Endothelial cell of umbilical vein (primary cell): Measurements from ENCODE around the gene CRIM1. TPM values are rescaled to one million over a fixed set of nuclear protein-coding genes. Genes with fewer than 3 reads are reported as not detected.
A peak's percentile ranks its signal among the peaks of the same experiment; 100 is the strongest.

Source experiments
- BruUV-seq: library from RNA; stranded (reverse); fragments of 400-500 nt; replicated peaks from 2 replicates; lab custom pipeline; 2021; lab: Mats Ljungman, UMichigan
- CTCF ChIA-PET: fragments of 300-600, 350-600 bp; sonication (Branson Sonifier 250); formaldehyde crosslinking; loops from one replicate; lab custom pipeline; 2021; ENCODE audit warnings: antibody characterized with exemption, inconsistent platforms; lab: Charles Lee
- POLR2A ChIA-PET: fragments of 300-600, 350-600 bp; sonication (Branson Sonifier 250); formaldehyde crosslinking; loops from one replicate; lab custom pipeline; 2021; ENCODE audit warnings: antibody characterized with exemption, inconsistent platforms; lab: Charles Lee
- DNase-seq: peaks from one replicate; pipeline ENCODE4 v3.0.0-alpha.2; 2011; ENCODE audit warnings: low read depth, low spot score
- FAIRE-seq: peaks from 2 replicates; lab custom pipeline; 2011; peaks lifted over from hg19 to GRCh38; lab: Jason Lieb, UNC
- H2AFZ ChIP-seq: 2 replicates; pipeline ENCODE4 v1.6.0; 2012; ENCODE audit warnings: low read depth, low read length, control low read depth, inconsistent platforms
- H3K27ac ChIP-seq: 2 replicates; pipeline ENCODE4 v1.5.1; 2011; ENCODE audit warnings: low read depth, mild to moderate bottlenecking, control low read depth, low read length, moderate library complexity; ENCODE audit not compliant: insufficient read depth
- H3K27me3 ChIP-seq, 2 experiments: 2 replicates each; pipeline versions ENCODE4 v1.6.0 to v1.6.1; 2011; ENCODE audit warnings: low read length in 2 of 2, mixed read lengths in 1 of 2; ENCODE audit not compliant: control insufficient read depth in 2 of 2, insufficient read depth in 2 of 2
- H3K36me3 ChIP-seq, 2 experiments: 2 replicates in 1 of 2; 3 replicates in 1 of 2; pipeline ENCODE4 v1.5.1; 2011; ENCODE audit warnings: low read length in 2 of 2, mild to moderate bottlenecking in 1 of 2, moderate library complexity in 1 of 2; ENCODE audit not compliant: control insufficient read depth in 2 of 2, insufficient read depth in 2 of 2; ENCODE audit errors: extremely low read depth in 1 of 2
- H3K4me1 ChIP-seq: 3 replicates; pipeline ENCODE4 v1.5.1; 2011; ENCODE audit warnings: mild to moderate bottlenecking, low read length; ENCODE audit not compliant: control insufficient read depth, insufficient read depth; ENCODE audit errors: extremely low read depth
- H3K4me2 ChIP-seq: 2 replicates; pipeline ENCODE4 v1.6.1; 2011; ENCODE audit warnings: low read length, control low read depth, mixed read lengths; ENCODE audit not compliant: insufficient read depth
- H3K4me3 ChIP-seq, 3 experiments: fragments of 200-600 bp in 1 of 3; sonication (generic), shearing (Covaris generic) in 1 of 3; replicated peaks in 1 of 3; 2 replicates each; pipeline ENCODE4 v1.5.1; 2011 to 2016; ENCODE audit warnings: control low read depth in 3 of 3, low read length in 3 of 3, mild to moderate bottlenecking in 2 of 3, inconsistent platforms in 1 of 3, low read depth in 1 of 3, moderate library complexity in 1 of 3; ENCODE audit not compliant: insufficient read depth in 1 of 3
- H3K79me2 ChIP-seq: 2 replicates; pipeline ENCODE4 v1.6.0; 2012; ENCODE audit warnings: low read length, inconsistent platforms; ENCODE audit not compliant: control insufficient read depth, insufficient read depth
- H3K9ac ChIP-seq: replicated peaks from 2 replicates; pipeline ENCODE3; 2011; ENCODE audit warnings: low read length, control low read depth; ENCODE audit not compliant: insufficient read depth; ENCODE audit errors: extremely low read depth
- H3K9me1 ChIP-seq: replicated peaks from 3 replicates; pipeline ENCODE4 v1.6.0; 2011; ENCODE audit warnings: mild to moderate bottlenecking, low read length; ENCODE audit not compliant: control insufficient read depth, insufficient read depth; ENCODE audit errors: extremely low read depth
- H3K9me3 ChIP-seq: replicated peaks from 2 replicates; pipeline ENCODE4 v1.5.1; 2012; ENCODE audit warnings: low read length, inconsistent platforms; ENCODE audit not compliant: control insufficient read depth, insufficient read depth
- H4K20me1 ChIP-seq: replicated peaks from 2 replicates; pipeline ENCODE3; 2011; ENCODE audit warnings: mild to moderate bottlenecking, low read length; ENCODE audit not compliant: control insufficient read depth, insufficient read depth; ENCODE audit errors: extremely low read depth
- EZH2 ChIP-seq: IDR thresholded peaks from 2 replicates; pipeline ENCODE4 v1.6.1; 2012; ENCODE audit warnings: borderline replicate concordance, low read depth, mild to moderate bottlenecking, moderate library complexity, low read length, inconsistent platforms; ENCODE audit not compliant: severe bottlenecking
- FOS ChIP-seq: IDR thresholded peaks from 2 replicates; pipeline ENCODE4 v1.6.1; 2011; ENCODE audit warnings: mild to moderate bottlenecking, low read length, moderate library complexity, borderline replicate concordance; ENCODE audit not compliant: insufficient read depth
- GATA2 ChIP-seq: IDR thresholded peaks from 2 replicates; pipeline ENCODE4 v1.7.0; 2011; ENCODE audit warnings: low read depth, mild to moderate bottlenecking, moderate library complexity, mixed read lengths, low read length; ENCODE audit not compliant: insufficient read length, insufficient read depth
- POLR2A ChIP-seq: IDR thresholded peaks from 2 replicates; pipeline ENCODE4 v1.6.1; 2012; ENCODE audit warnings: low read depth, mild to moderate bottlenecking, control low read depth, low read length
- dilution Hi-C: fragments of 300-500 bp; cut with MboI; formaldehyde crosslinking; loops from one replicate; pipeline ENCODE4 v1.15.0; 2019; ENCODE audit warnings: low sequenced_read_pairs; ENCODE audit not compliant: extremely low pct_ligation_motif_present
- intact Hi-C: fragments of 100-400 bp; cut with micrococcal nuclease; formaldehyde crosslinking; loops from one replicate; pipeline ENCODE4 v1.10.0; 2022
- polyA plus RNA-seq, 4 experiments: library from polyadenylated mRNA; depleted of rRNA in 3 of 4; stranded (reverse) in 3 of 4; unstranded in 1 of 4; fragments of >200 nt; gene quantifications; 2 replicates each; pipeline versions ENCODE4 v1.2.1 to v1.2.3, GENCODE V29; 2011 to 2012; ENCODE audit warnings: missing spikeins in 1 of 4
- total RNA-seq: library from RNA; stranded (reverse); gene quantifications from 2 replicates; pipeline ENCODE4 v1.2.3, GENCODE V29; 2021
- TF ChIP-seq, protein P1 (sequence below): IDR thresholded peaks from 2 replicates; pipeline ENCODE4 v1.6.1; 2011; ENCODE audit not compliant: insufficient read depth, insufficient read length

The CRIM1 gene
- total and polyA plus RNA-seq, 2 donors (not counting 3 experiments of a cell fraction or from before 2014, with no cell fraction given), result 422 to 649 TPM

DNA sequence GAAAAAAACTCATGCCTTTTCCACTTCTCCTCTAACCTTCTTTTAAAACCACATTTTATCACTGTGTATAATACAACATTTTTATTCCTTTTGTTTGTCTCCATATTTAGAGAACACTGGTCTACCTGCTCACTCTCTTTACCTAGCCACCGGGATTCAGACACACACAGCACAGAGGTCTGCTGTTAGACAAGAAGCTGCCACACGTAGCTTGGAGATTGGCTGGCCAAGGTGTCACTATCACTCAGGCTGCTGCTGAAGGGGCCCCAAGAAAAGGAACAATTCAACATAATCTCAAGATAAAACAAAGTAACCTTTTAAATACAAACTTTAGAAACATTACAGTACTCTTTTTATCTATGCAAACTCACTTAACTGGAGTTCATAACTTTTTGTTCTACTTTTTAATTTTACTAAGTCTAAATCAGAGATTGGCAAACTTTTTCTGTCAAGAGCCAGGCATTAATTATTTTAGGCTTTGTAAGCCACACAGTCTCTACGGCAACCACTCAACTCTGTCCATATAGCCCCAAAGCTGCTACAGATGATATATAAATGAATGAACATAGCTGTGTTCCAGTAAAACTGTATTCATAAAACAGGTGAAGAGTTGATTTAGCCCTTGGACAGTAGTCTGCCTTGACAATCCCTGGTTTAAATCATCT lies 216.6 kb downstream of the CRIM1 start:
- peaks cover 57% of the 10 kb centered on the region for H3K4me1 ChIP-seq
- dilution Hi-C loops, result no loop called here
- H2AFZ ChIP-seq, result no peak overlapping the region
- CTCF ChIA-PET, result interaction anchor here (0.8 to 1.1 kb wide), 4 partner anchors 8 to 92 kb away, joined by 3 to 4 read pairs (median 3); no protein-coding TSS in a partner anchor
- DNase-seq (peak; percentile 32), FAIRE-seq (no peak)
- BruUV-seq, result no TSS peak
- POLR2A ChIA-PET, result interaction anchor here (0.7 to 1.0 kb wide), 2 partner anchors 11 to 23 kb away, joined by 3 read pairs; no protein-coding TSS in a partner anchor
- peaks cover 38% of the 10 kb centered on the region for H3K79me2 ChIP-seq
- H4K20me1 ChIP-seq, result no peaks in the 10 kb centered on the region
- no peaks in the 10 kb centered on the region for H3K9me1 ChIP-seq
- no peaks in the 10 kb centered on the region for H3K27me3 ChIP-seq
- TF ChIP-seq POLR2A (no peak), EZH2 (no peak)
- no peak overlapping the region for H3K4me3 ChIP-seq
- peaks cover 3 to 9% of the 10 kb centered on the region in 2 experiments for H3K36me3 ChIP-seq
- H3K9ac ChIP-seq, result no peak overlapping the region
- H3K4me2 ChIP-seq, result no peak overlapping the region
- no peaks in the 10 kb centered on the region for H3K9me3 ChIP-seq
- peak overlapping the region; percentile 20 for H3K27ac ChIP-seq
- intact Hi-C loops, result no loop called here

DNA sequence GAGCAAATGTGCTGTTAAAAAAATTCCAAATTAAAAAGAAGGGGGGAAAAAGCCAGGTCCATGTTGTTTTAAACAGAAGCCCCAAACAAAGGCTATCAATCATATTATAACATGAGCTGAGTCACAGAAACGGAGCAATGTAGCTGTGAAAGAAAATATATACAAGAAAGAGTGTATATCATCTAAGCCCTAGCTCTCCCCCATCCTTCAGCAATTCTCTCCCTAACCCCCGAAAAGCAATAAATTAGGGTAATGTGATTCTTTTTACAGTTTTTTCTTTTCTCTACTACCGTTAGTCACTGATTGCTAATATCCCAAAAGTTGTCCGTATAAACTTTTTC lies 217.1 kb downstream of the CRIM1 start:
- FAIRE-seq (no peak), DNase-seq (no peak)
- Histone ChIP-seq H2AFZ (no peak overlapping the region), H3K36me3 (peaks cover 3 to 12% of the 10 kb centered on the region in 2 experiments), H3K9me1 (no peaks in the 10 kb centered on the region), H3K4me3 (no peak overlapping the region), H3K27me3 (no peaks in the 10 kb centered on the region), H3K27ac (peak overlapping the region; percentile 20), H3K9ac (no peak overlapping the region), H3K79me2 (peaks cover 37% of the 10 kb centered on the region), H3K4me2 (no peak overlapping the region), H3K9me3 (no peaks in the 10 kb centered on the region), H3K4me1 (peaks cover 52% of the 10 kb centered on the region), H4K20me1 (no peaks in the 10 kb centered on the region)
- TF ChIP-seq FOS (no peak), GATA2 (no peak)
- TF ChIP-seq, protein P1, sequence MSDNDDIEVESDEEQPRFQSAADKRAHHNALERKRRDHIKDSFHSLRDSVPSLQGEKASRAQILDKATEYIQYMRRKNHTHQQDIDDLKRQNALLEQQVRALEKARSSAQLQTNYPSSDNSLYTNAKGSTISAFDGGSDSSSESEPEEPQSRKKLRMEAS, result no peak
- ChIA-PET POLR2A (interaction anchor here (0.7 to 1.0 kb wide), 2 partner anchors 10 to 24 kb away, joined by 3 read pairs; no protein-coding TSS in a partner anchor), CTCF (interaction anchor here (0.8 to 1.1 kb wide), 4 partner anchors 9 to 92 kb away, joined by 3 to 4 read pairs (median 3); no protein-coding TSS in a partner anchor)
- intact Hi-C loops, result no loop called here
- no TSS peak for BruUV-seq
- dilution Hi-C loops, result no loop called here
